ENCODE measurements around the gene SIGLEC12. TPM values are rescaled to one million over a fixed set of nuclear protein-coding genes. Genes with fewer than 3 reads are reported as not detected.

Gene SIGLEC12
- total and polyA plus RNA-seq, 10 donors = 2.0 to 65.1 (median 6.2) TPM

GRCh38 chr19:51548891-51549305, 47.3 kb upstream of the SIGLEC12 start:
- intact Hi-C loops (cut with DNase I; ENCODE audit: low total_unique reads) = no loop called here
- H3K27me3 ChIP-seq (replicated peaks in 1 of 7) = peaks cover 0 to 58% (median 0%) of the 10 kb centered on the region in 7 donors
- peak overlapping the region in 1 of 8 donors; percentile 67 for H3K4me3 ChIP-seq
- no peak for DNase-seq
- WGBS, 5 donors = 62 to 83% (median 72%) methylated on average over 4 of the region's 4 CpGs
- no peaks in the 10 kb centered on the region for H3K36me3 ChIP-seq
- no peaks in the 10 kb centered on the region for H3K9me3 ChIP-seq
- no peak for TF ChIP-seq POLR2A (IDR thresholded peaks at IDR 0.05)
- no peak for TF ChIP-seq CTCF (IDR thresholded peaks at IDR 0.05 in 8 of 11, conservative IDR thresholded peaks at IDR 0.05 in 3 of 11)
- TF ChIP-seq POLR2AphosphoS5 (IDR thresholded peaks at IDR 0.05) = no peak
- peaks cover 6 to 81% (median 30%) of the 10 kb centered on the region in 6 donors for H3K4me1 ChIP-seq
- H3K27ac ChIP-seq = peak overlapping the region in 5 of 8 donors; percentile 8 to 81 (median 60)

GRCh38 chr19:51548213-51548651, 46.6 kb upstream of the SIGLEC12 start:
- Histone ChIP-seq H3K4me1 (peaks cover 6 to 77% (median 28%) of the 10 kb centered on the region in 6 donors), H3K27me3 (replicated peaks in 1 of 7) (peaks cover 0 to 58% (median 0%) of the 10 kb centered on the region in 7 donors)
- 44 to 57% (median 47%) methylated on average over 5 of the region's 5 CpGs for WGBS, 5 donors

GRCh38 chr19:51547397-51548212, 46.0 kb upstream of the SIGLEC12 start:
- H3K27ac ChIP-seq = peak overlapping the region in 3 of 8 donors; percentile 50 to 81 (median 64)
- H3K9me3 ChIP-seq = no peaks in the 10 kb centered on the region
- intact Hi-C loops (cut with DNase I; ENCODE audit: low total_unique reads) = no loop called here
- WGBS, 5 donors = 23 to 38% (median 30%) methylated on average over 7 of the region's 7 CpGs
- peaks cover 6 to 71% (median 28%) of the 10 kb centered on the region in 6 donors for H3K4me1 ChIP-seq
- no peak for DNase-seq
- no peak overlapping the region for H3K4me3 ChIP-seq
- no peaks in the 10 kb centered on the region for H3K36me3 ChIP-seq
- H3K27me3 ChIP-seq (replicated peaks in 1 of 7) = peaks cover 0 to 59% (median 0%) of the 10 kb centered on the region in 7 donors
- no peak for TF ChIP-seq CTCF (IDR thresholded peaks at IDR 0.05 in 8 of 11, conservative IDR thresholded peaks at IDR 0.05 in 3 of 11)
- no peak for TF ChIP-seq POLR2AphosphoS5 (IDR thresholded peaks at IDR 0.05)
- no peak for TF ChIP-seq POLR2A (IDR thresholded peaks at IDR 0.05)

More at GRCh38 chr19:51548213-51548651, 46.6 kb upstream of the SIGLEC12 start:
- no peak for DNase-seq
- H3K27ac ChIP-seq = peak overlapping the region in 3 of 8 donors; percentile 50 to 81 (median 64)
- TF ChIP-seq POLR2A (IDR thresholded peaks at IDR 0.05) = no peak
- no peak for TF ChIP-seq CTCF (IDR thresholded peaks at IDR 0.05 in 8 of 11, conservative IDR thresholded peaks at IDR 0.05 in 3 of 11)
- intact Hi-C loops (cut with DNase I; ENCODE audit: low total_unique reads) = no loop called here
- H3K36me3 ChIP-seq = no peaks in the 10 kb centered on the region
- H3K4me3 ChIP-seq = no peak overlapping the region
- H3K9me3 ChIP-seq = no peaks in the 10 kb centered on the region
